DOHH2 (cell line): ENCODE measurements around the gene HDC.

Experiments
- EZH2phosphoT487 ChIP-seq: fragments of 200-600 bp; sonication (generic); IDR thresholded peaks from 2 replicates; pipeline ENCODE4 v1.6.1; 2017; ENCODE audit warnings: borderline replicate concordance, mild to moderate bottlenecking, antibody characterized with exemption, low read length, moderate library complexity, mixed read lengths
- TF ChIP-seq, protein P1 (sequence below): fragments of 200-600 bp; sonication (generic); IDR thresholded peaks from one replicate; pipeline ENCODE4 v1.5.1; 2014; ENCODE audit warnings: antibody characterized with exemption, mild to moderate bottlenecking, low read depth, low read length; ENCODE audit not compliant: poor library complexity, severe bottlenecking

GRCh38 chr15:50302581-50302980 lies 37.1 kb upstream of the HDC start:
- TF ChIP-seq, protein P1, sequence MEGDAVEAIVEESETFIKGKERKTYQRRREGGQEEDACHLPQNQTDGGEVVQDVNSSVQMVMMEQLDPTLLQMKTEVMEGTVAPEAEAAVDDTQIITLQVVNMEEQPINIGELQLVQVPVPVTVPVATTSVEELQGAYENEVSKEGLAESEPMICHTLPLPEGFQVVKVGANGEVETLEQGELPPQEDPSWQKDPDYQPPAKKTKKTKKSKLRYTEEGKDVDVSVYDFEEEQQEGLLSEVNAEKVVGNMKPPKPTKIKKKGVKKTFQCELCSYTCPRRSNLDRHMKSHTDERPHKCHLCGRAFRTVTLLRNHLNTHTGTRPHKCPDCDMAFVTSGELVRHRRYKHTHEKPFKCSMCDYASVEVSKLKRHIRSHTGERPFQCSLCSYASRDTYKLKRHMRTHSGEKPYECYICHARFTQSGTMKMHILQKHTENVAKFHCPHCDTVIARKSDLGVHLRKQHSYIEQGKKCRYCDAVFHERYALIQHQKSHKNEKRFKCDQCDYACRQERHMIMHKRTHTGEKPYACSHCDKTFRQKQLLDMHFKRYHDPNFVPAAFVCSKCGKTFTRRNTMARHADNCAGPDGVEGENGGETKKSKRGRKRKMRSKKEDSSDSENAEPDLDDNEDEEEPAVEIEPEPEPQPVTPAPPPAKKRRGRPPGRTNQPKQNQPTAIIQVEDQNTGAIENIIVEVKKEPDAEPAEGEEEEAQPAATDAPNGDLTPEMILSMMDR: no peak
- no peak for TF ChIP-seq EZH2phosphoT487
